Measurements from ENCODE around the gene MGAT5.

MGAT5 gene

DNA sequence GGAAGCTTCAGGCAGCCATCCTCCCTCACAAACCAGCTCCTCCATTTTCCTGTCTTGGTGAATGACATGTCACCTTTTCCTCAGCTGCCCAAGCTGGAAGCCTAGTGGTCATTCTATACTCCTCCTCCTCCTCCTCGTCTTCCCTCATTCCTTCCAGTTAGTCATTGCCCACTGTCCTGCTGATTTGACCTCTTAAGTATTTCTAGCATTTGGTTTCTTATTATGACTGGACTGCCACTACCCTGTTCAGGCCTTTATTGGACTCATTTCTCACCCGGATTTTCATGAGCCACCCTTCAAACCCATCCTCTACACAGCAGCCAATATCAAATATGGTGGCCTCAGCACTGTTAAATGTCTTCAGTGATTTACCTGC is 21.9 kb upstream of the MGAT5 start:
- no peak for FAIRE-seq

GRCh38 chr2:134232461-134232860 is 21.4 kb upstream of the MGAT5 start:
- FAIRE-seq = no peak

GRCh38 chr2:134232868-134233727 is 20.8 kb upstream of the MGAT5 start:
- FAIRE-seq = no peak

- FAIRE-seq = no peak
Observed at GRCh38 chr2:134233728-134234136, 20.1 kb upstream of the MGAT5 start.

DNA sequence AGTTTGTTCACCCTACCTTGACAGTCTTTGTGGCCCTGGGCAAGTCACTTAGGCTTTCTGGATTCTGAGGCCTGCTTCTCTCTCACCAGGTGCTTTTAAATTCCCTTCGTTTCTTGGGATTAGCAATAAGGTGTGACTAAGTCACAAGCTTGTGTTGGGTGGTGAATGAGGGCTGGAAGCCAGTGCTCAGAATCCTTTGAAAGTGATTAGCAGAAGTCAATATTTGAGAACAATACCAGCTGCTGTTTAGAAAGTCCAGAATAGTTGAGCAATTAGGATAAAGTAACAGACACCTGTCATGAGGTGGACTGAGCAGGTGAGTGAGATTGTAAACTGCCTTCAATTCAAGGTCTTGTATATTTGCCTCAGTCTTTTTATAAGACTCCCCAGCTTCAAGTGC is 19.3 kb upstream of the MGAT5 start:
- no peak for FAIRE-seq

GRCh38 chr2:134235510-134236144 is 18.2 kb upstream of the MGAT5 start:
- FAIRE-seq = no peak

DNA sequence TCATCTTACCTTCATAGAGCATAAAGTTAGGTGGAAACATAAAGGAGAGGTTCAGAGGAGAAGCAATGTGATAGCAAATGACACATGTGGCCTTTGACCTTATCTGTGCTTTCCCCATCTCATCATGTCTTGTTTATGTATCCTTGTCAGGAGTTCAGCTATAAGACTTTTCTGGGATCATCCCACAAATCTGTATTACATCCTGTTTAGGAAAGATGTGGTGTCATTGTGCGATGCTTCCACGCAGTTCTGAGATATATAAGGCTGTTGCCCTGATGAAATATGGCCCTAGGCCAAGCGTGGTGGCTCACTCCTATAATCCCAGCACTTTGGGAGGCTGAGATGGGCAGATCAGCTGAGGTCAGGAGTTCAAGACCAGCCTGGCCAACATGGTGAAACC is 15.5 kb upstream of the MGAT5 start:
- FAIRE-seq = no peak

GRCh38 chr2:134240061-134240460 is 13.8 kb upstream of the MGAT5 start:
- no peak for FAIRE-seq

GRCh38 chr2:134241911-134242310 is 12.0 kb upstream of the MGAT5 start:
- FAIRE-seq = no peak

- no peak for FAIRE-seq
Observed at GRCh38 chr2:134243244-134243643, 10.6 kb upstream of the MGAT5 start.

DNA sequence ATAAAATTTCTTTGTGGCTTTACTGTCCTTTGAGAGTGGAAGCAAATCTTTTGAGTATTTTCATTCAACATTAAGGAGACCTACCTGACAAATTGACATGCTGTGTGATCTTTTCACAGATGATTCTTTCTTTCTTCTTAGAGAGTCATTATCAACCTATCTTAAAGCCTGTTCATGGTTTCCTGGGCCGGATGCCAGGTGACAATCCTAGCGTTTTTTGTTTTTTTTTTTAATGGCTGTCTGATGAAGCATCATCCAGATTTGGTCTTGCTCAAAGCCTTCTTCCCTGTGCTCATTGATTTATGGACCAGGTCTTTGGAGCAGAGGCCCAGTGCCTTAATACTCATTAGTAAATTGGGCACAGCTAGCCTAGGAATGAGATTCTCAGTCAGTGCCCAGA is 9.8 kb upstream of the MGAT5 start:
- FAIRE-seq = no peak

DNA sequence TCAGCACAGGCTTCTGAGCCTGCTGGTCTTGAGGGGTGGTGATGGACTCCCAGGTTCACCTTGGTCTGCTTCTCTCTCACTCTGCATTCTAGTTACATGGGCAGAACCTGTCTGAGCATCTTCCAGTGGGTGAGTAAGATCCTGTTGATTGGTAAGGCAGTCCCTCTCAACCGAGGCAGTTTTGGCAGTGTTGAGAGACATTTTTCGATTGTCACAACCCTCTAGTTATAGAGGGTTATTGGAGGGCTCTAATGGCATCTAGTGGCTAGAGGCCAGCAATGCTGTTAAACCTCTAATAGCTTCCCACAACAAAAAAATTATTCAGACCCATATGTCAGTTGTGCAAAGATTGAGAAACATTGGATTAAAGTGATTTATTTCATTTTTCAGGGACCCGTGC is 9.3 kb upstream of the MGAT5 start:
- no peak for FAIRE-seq

DNA sequence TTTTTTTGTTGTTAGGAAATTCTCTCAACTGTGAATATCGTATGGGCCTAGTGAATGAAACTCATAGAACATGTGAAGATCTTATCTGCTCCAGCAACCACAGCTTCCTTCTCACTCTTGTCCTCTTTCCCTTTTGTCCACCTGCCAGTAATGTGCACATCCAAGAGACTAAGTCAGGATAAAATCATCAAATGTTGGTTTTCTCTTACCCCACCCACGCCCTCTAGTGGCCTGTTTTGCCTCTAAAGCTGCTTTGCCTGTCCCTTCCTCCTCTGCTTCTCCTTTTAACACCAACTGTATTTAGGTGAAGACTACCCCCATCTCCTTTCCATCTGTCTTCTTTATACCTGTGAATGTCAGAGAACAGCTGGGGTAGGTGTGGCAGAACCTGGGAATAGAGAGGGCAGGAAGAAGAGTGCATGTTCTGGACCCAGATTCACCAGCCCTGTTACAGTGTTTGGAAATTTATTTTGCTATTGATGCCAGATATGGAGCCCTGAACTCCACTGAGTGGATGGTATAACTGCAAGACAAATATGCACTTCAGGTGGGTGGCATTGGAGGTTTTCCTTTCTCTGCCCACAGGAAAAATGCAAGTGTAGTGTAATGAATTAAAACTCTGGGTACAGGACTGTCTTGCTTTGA is 8.4 kb upstream of the MGAT5 start:
- no peak for FAIRE-seq

GRCh38 chr2:134246154-134246874 is 7.6 kb upstream of the MGAT5 start:
- FAIRE-seq = no peak

DNA sequence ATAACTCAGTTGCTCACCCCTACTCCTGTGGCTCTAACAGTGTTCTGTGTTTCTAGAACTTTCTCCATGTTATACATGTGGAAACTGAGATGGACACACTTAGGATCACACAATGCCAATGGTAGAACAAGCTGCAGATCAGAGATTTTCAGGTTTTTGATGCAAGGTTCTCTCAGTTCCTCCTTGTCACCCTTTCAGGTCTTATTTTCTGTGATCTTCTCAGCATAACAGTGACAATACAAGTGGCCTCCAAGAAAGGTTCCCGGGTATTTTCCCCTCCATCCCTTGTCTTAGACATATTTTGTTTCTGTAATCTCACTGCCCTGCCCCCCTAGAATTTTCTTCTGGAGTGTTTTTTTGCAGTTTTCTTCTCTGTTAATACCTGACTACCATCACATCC is 6.2 kb upstream of the MGAT5 start:
- no peak for FAIRE-seq

GRCh38 chr2:134248913-134249312 is 5.0 kb upstream of the MGAT5 start:
- FAIRE-seq = no peak

DNA sequence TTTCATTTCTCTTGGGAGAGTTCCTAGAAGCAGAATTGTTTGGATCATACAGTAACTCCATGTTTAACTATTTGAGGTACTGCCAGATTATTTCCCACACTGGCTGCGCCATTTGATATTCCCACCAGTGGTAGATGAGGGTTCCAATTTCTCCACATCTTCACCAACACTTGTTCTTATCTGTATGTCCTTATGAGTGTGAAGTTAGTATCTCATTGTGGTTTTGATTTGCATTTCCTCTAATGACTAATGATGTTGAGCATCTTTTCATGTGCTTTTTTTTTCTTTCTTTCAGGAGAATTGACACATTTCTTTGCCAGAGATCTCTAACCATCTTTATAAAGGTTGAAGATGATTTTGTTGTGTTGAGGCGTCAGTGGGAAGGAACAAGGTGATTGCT is 4.1 kb upstream of the MGAT5 start:
- no peak for FAIRE-seq

GRCh38 chr2:134250840-134251461 is 2.9 kb upstream of the MGAT5 start:
- no peak for FAIRE-seq

DNA sequence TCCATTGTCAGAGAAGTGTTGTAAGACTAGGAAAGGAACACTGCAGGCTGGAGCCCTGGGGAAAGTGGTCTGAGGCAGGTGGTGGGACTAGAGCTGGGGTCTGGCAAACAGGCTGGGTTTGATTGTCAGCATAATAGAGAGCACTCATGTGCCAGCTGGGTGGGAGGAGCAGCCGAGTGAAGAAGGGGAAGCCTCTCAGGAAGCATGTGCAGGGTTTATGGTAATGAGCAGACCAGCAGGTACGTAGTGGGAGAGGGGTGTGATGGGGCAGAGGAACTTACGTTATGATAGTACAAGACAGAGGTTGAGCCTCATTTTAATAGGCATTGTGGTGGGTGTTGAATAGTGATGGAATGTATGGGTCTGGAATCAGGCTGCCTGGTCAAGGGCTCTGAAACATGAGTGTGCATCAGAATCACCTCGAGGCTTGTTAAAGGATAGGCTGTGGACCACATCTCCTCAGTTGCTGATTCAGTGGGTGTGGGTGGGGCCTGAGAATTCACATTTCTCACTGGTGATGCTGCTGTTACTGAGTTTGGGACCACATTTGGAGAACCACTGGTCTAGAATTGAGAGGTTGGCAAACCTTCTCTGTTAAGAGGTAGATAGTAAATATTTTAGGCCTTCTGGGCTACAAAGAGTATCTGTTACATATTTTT is 1.7 kb upstream of the MGAT5 start:
- no peak for FAIRE-seq

DNA sequence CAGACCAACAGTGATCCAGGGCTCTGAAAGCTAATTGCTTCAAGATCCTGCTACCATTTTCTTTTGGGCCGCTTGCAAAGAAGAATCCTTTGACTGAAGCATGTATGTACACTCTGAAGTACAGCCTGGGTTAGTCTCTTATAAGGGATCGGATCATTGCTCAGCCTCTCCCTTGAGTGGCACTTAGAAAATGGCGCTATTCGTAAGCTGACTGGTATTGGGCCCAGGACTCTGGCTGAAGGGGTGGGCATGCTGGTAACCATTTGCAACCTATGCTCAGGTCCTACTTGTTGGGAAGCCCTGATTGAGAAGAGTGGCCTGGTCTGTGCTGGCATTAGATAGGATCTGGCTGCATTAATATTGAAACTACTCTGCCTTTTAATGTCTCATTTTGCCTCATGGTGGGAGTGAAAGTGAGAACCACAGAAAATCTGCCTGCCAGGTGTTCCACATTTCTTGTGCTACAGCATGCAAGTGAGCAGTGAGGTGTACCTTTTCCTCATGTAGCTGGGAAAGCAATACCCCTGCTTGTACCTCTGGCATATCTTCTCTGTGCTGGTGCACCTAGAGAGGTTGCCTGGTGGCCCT is 661 bp upstream of the MGAT5 start:
- no peak for FAIRE-seq

DNA sequence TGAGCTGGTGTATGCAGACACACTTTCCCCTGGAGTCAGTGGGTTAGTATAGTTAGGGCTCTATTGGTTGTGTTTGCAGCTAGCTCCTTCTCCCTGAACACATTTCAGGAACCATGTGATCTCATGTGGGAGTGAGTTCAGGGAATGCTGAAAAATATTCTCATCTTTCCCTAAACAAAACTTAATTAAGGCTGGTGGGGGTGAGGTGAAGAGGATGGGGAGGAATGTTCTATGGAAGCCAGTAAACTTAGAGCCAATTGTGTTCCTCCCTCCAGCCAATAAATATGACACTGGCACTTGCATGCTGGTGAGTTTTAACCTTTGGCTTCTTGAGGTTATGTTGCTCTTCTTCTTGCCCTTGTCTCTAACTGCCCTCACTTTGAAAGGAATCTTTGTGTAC is 952 bp downstream of the MGAT5 start:
- FAIRE-seq = no peak

DNA sequence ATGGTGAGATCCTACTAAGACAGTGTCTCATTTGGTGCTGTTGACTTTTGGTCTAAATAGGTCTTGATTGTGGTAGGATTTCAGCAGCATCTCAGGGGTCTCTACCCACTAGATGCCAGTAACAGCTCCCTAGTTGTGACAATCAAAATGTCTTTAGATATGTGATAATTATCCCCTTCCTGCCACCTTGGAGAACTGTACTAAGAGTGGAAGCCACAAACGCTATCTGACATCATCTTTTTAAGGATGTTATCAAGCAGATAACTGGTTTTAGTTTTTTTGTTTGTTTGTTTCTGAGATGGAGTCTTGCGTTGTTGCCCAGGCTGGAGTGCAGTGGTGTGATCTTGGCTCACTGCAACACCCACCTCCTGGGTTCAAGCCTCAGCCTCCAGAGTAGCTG is 3.1 kb downstream of the MGAT5 start:
- no peak for FAIRE-seq

All from A204.1 (cell line).